OCI-LY7 (cell line): ENCODE data around the gene GALNT17. TPM values are rescaled to one million over a fixed set of nuclear protein-coding genes. Genes with fewer than 3 reads are reported as not detected.

Source experiments
- BruUV-seq: library from RNA; stranded (reverse); fragments of 400-500 nt; replicated peaks from 2 replicates; lab custom pipeline; 2021; lab: Mats Ljungman, UMichigan
- CTCF ChIA-PET: fragments of 300-600 bp; sonication (Branson Sonifier 250); formaldehyde crosslinking; loops from one replicate; lab custom pipeline; 2022; ENCODE audit warnings: antibody characterized with exemption; ENCODE audit not compliant: unreplicated experiment; lab: Charles Lee
- POLR2A ChIA-PET: fragments of 300-600 bp; sonication (Branson Sonifier 250); formaldehyde crosslinking; loops from one replicate; lab custom pipeline; 2022; ENCODE audit warnings: antibody characterized with exemption; lab: Charles Lee
- DNase-seq: peaks from one replicate; pipeline ENCODE4 v3.0.0-alpha.2; 2015; ENCODE audit warnings: low spot score
- H2AFZ ChIP-seq: fragments of 200-600 bp; sonication (generic), shearing (Covaris generic); 2 replicates; pipeline ENCODE4 v1.6.1; 2014; ENCODE audit warnings: mild to moderate bottlenecking, antibody characterized with exemption, low read length, moderate library complexity
- H3K27ac ChIP-seq: fragments of 200-600 bp; sonication (generic); 2 replicates; pipeline ENCODE4 v1.5.1; 2014; ENCODE audit warnings: mixed run types, low read depth, mild to moderate bottlenecking, moderate library complexity, low read length, inconsistent platforms; ENCODE audit not compliant: poor library complexity, severe bottlenecking
- H3K36me3 ChIP-seq: fragments of 200-600 bp; sonication (generic); 2 replicates; pipeline ENCODE4 v1.6.1; 2014; ENCODE audit warnings: mild to moderate bottlenecking, antibody characterized with exemption, low read length, moderate library complexity, mixed read lengths; ENCODE audit not compliant: insufficient read depth
- H3K4me1 ChIP-seq: fragments of 200-600 bp; sonication (generic); 2 replicates; pipeline ENCODE4 v1.5.1; 2014; ENCODE audit warnings: mild to moderate bottlenecking, low read length; ENCODE audit not compliant: insufficient read depth, poor library complexity, severe bottlenecking
- H3K4me2 ChIP-seq: fragments of 200-600 bp; sonication (generic); 2 replicates; pipeline ENCODE4 v1.6.1; 2014; ENCODE audit warnings: mild to moderate bottlenecking, low read length
- H3K4me3 ChIP-seq: fragments of 200-600 bp; sonication (generic); 2 replicates; pipeline ENCODE4 v1.5.1; 2014; ENCODE audit warnings: mild to moderate bottlenecking, low read depth, low read length; ENCODE audit not compliant: poor library complexity, severe bottlenecking
- H3K79me2 ChIP-seq: fragments of 200-600 bp; sonication (generic); 2 replicates; pipeline ENCODE4 v1.6.1; 2016; ENCODE audit warnings: low read depth, mild to moderate bottlenecking, low read length, moderate library complexity, mixed read lengths; ENCODE audit not compliant: insufficient read depth
- H3K9me2 ChIP-seq: fragments of 200-600 bp; sonication (generic); 2 replicates; pipeline ENCODE4 v1.6.1; 2016; ENCODE audit warnings: mild to moderate bottlenecking, low read length, mixed read lengths; ENCODE audit not compliant: insufficient read depth
- H3K9me3 ChIP-seq: fragments of 200-600 bp; sonication (generic); 2 replicates; pipeline ENCODE4 v1.6.1; 2014; ENCODE audit warnings: mild to moderate bottlenecking, mixed run types, low read length, mixed read lengths
- H4K20me1 ChIP-seq: fragments of 200-600 bp; sonication (generic); 2 replicates; pipeline ENCODE4 v1.6.1; 2014; ENCODE audit warnings: mild to moderate bottlenecking, antibody characterized with exemption, low read length, moderate library complexity, mixed read lengths; ENCODE audit not compliant: insufficient read depth
- EZH2phosphoT487 ChIP-seq: fragments of 200-600 bp; sonication (generic); IDR thresholded peaks from 2 replicates; pipeline ENCODE4 v1.6.1; 2018; ENCODE audit warnings: low read depth, borderline replicate concordance, mild to moderate bottlenecking, mixed run types, antibody characterized with exemption, low read length, moderate library complexity, mixed read lengths
- intact Hi-C: fragments of 100-400 bp; cut with micrococcal nuclease; formaldehyde crosslinking; loops from one replicate; pipeline ENCODE4 v1.10.0; 2022; ENCODE audit not compliant: unreplicated experiment
- total RNA-seq, 2 experiments: library from RNA; depleted of rRNA in 1 of 2; stranded (reverse); fragments of >200 nt in 1 of 2; shearing (Covaris generic) in 1 of 2; gene quantifications; 2 replicates each; pipeline ENCODE4 v1.2.3, GENCODE V29; 2014 to 2022
- TF ChIP-seq, protein P1 (sequence below): fragments of 200-600 bp; sonication (generic); conservative IDR thresholded peaks from 2 replicates; pipeline ENCODE4 v1.5.1; 2014; ENCODE audit warnings: mild to moderate bottlenecking, antibody characterized with exemption, low read length, moderate library complexity, mixed read lengths

Gene GALNT17
- total RNA-seq, 2 experiments from 2014 or later = not detected

DNA sequence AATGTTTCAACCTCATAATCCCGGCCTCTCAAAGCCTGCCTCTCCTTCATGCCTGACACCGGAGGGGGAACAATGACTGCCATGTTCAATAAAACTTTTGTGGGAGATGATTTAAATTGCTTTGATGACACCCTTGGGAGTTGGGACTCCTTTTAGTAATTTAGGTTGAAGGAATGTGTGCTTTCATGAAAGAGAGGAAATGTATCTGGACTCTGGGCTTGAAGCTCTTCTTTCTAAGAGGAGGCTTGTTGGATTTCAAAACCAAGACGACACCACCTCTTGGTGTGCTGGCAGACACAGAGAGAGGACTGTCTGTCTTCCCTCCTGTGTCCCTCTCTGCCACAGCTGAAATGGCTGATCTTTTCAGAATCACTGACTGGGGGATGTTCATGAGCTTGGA, 168.1 kb downstream of the GALNT17 start:
- no peaks in the 10 kb centered on the region for H3K9me2 ChIP-seq
- no peak overlapping the region for H3K4me3 ChIP-seq
- no peak overlapping the region for H3K27ac ChIP-seq
- intact Hi-C loops = no loop called here
- no peaks in the 10 kb centered on the region for H4K20me1 ChIP-seq
- no peak overlapping the region for H2AFZ ChIP-seq
- ChIA-PET POLR2A (no interaction called here), CTCF (no interaction called here)
- H3K4me2 ChIP-seq = no peak overlapping the region
- H3K9me3 ChIP-seq = no peaks in the 10 kb centered on the region
- no TSS peak for BruUV-seq
- H3K36me3 ChIP-seq = no peaks in the 10 kb centered on the region
- TF ChIP-seq EZH2phosphoT487 = no peak
- no peaks in the 10 kb centered on the region for H3K4me1 ChIP-seq
- DNase-seq = no peak
- H3K79me2 ChIP-seq = no peaks in the 10 kb centered on the region

DNA sequence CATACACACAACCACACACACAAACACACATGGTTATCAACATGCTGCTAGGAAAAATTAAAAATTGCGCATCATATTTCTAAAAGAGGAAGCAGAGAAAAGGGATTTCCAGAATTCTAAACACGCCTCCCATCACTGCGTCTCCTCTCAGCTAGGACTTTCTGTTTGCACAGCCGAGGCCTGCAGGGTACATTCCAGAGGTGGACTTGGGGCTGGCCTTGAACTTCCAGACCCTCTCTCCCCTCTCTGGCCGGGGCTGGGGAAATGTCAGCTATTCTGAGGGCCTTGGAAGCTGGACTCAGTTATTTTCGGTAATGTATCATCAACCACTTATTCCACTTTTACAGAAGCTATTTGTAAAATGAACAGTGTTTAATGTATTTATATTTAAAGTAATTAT, 168.7 kb downstream of the GALNT17 start:
- Histone ChIP-seq H2AFZ (no peak overlapping the region), H3K4me2 (no peak overlapping the region), H3K4me1 (no peaks in the 10 kb centered on the region), H3K9me2 (no peaks in the 10 kb centered on the region), H4K20me1 (no peaks in the 10 kb centered on the region), H3K79me2 (no peaks in the 10 kb centered on the region), H3K36me3 (no peaks in the 10 kb centered on the region), H3K27ac (no peak overlapping the region), H3K4me3 (no peak overlapping the region), H3K9me3 (no peaks in the 10 kb centered on the region)
- BruUV-seq = no TSS peak
- TF ChIP-seq EZH2phosphoT487 = no peak
- TF ChIP-seq, protein P1, sequence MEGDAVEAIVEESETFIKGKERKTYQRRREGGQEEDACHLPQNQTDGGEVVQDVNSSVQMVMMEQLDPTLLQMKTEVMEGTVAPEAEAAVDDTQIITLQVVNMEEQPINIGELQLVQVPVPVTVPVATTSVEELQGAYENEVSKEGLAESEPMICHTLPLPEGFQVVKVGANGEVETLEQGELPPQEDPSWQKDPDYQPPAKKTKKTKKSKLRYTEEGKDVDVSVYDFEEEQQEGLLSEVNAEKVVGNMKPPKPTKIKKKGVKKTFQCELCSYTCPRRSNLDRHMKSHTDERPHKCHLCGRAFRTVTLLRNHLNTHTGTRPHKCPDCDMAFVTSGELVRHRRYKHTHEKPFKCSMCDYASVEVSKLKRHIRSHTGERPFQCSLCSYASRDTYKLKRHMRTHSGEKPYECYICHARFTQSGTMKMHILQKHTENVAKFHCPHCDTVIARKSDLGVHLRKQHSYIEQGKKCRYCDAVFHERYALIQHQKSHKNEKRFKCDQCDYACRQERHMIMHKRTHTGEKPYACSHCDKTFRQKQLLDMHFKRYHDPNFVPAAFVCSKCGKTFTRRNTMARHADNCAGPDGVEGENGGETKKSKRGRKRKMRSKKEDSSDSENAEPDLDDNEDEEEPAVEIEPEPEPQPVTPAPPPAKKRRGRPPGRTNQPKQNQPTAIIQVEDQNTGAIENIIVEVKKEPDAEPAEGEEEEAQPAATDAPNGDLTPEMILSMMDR = no peak
- ChIA-PET POLR2A (interaction anchor here (0.9 kb wide), 1 partner anchor 226 kb away, joined by 4 read pairs; no protein-coding TSS in a partner anchor), CTCF (no interaction called here)
- no peak for DNase-seq
- intact Hi-C loops = no loop called here

DNA sequence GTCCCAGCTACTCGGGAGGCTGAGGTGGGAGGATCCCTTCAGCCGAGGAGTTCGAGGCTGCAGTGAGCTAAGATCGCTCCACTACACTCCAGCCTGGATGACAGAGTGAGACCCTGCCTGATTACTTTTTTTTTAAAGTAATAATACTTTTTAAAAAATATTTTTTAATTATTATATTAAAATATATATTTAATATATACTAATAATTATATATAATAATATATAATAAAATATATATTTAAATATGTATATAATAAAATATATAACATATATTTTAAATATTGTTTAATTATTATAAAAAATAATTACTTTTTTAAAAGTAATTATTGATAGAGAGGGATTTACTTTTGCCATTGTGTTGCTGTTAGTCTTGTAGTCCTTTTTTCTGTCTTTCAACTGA, 169.2 kb downstream of the GALNT17 start:
- CTCF ChIA-PET = no interaction called here
- Histone ChIP-seq H3K79me2 (no peaks in the 10 kb centered on the region), H3K4me3 (no peak overlapping the region), H3K4me1 (no peaks in the 10 kb centered on the region), H2AFZ (no peak overlapping the region), H3K36me3 (no peaks in the 10 kb centered on the region), H3K9me2 (no peaks in the 10 kb centered on the region), H3K27ac (no peak overlapping the region), H3K4me2 (no peak overlapping the region), H4K20me1 (no peaks in the 10 kb centered on the region), H3K9me3 (no peaks in the 10 kb centered on the region)
- TF ChIP-seq, protein P1 = no peak
- no peak for TF ChIP-seq EZH2phosphoT487
- POLR2A ChIA-PET = interaction anchor here (0.9 kb wide), 1 partner anchor 227 kb away, joined by 4 read pairs; no protein-coding TSS in a partner anchor
- BruUV-seq = no TSS peak
- DNase-seq = no peak
- intact Hi-C loops = no loop called here
